ENCODE measurements around the gene PLCH2.

PLCH2 gene

GRCh38 chr1:2432441-2432844, 43.6 kb upstream of the PLCH2 start:
- Histone ChIP-seq H3K9me3 (ENCODE audit: low read length) (peaks cover 5% of the 10 kb centered on the region; the same call in 1 of the 2 replicates), H3F3A (ENCODE audit: insufficient read depth, low read length) (no peaks in the 10 kb centered on the region), H3K27ac (ENCODE audit: low read depth, low read length, poor library complexity, severe bottlenecking) (no peak overlapping the region), H3K9me2 (ENCODE audit: low read depth, low read length) (no peaks in the 10 kb centered on the region), H3K4me1 (ENCODE audit: insufficient read depth, low read length, severe bottlenecking) (no peaks in the 10 kb centered on the region), H3K4me3 (ENCODE audit: low read depth, low read length, poor library complexity, severe bottlenecking) (no peak overlapping the region), H3K4me2 (ENCODE audit: low read length) (no peak overlapping the region), H3K9ac (ENCODE audit: low read length) (no peak overlapping the region), H3K36me3 (ENCODE audit: insufficient read depth, low read length) (no peaks in the 10 kb centered on the region; the same call in 1 of the 2 replicates), H2AFZ (ENCODE audit: low read length) (no peak overlapping the region), H3K79me2 (ENCODE audit: insufficient read depth, low read length) (no peaks in the 10 kb centered on the region), H4K20me1 (ENCODE audit: insufficient read depth, low read length) (no peaks in the 10 kb centered on the region), H3K27me3 (ENCODE audit: insufficient read depth, low read length) (peaks cover 14% of the 10 kb centered on the region; the same call in 1 of the 2 replicates)
- TF ChIP-seq EZH2 (IDR thresholded peaks at IDR 0.05; ENCODE audit: borderline replicate concordance, low read length) (no peak), CTCF (IDR thresholded peaks at IDR 0.05; ENCODE audit: low read length) (no peak)

- Histone ChIP-seq H2AFZ (ENCODE audit: low read length) (no peak overlapping the region), H3K9me3 (ENCODE audit: low read length) (peaks cover 5% of the 10 kb centered on the region; the same call in 1 of the 2 replicates), H3K36me3 (ENCODE audit: insufficient read depth, low read length) (no peaks in the 10 kb centered on the region; the same call in 1 of the 2 replicates), H3K9me2 (ENCODE audit: low read depth, low read length) (no peaks in the 10 kb centered on the region), H3K4me3 (ENCODE audit: low read depth, low read length, poor library complexity, severe bottlenecking) (no peak overlapping the region), H3K27ac (ENCODE audit: low read depth, low read length, poor library complexity, severe bottlenecking) (no peak overlapping the region), H3K79me2 (ENCODE audit: insufficient read depth, low read length) (no peaks in the 10 kb centered on the region), H4K20me1 (ENCODE audit: insufficient read depth, low read length) (no peaks in the 10 kb centered on the region), H3K4me2 (ENCODE audit: low read length) (no peak overlapping the region), H3K27me3 (ENCODE audit: insufficient read depth, low read length) (peaks cover 14% of the 10 kb centered on the region; the same call in 1 of the 2 replicates), H3K4me1 (ENCODE audit: insufficient read depth, low read length, severe bottlenecking) (no peaks in the 10 kb centered on the region), H3F3A (ENCODE audit: insufficient read depth, low read length) (no peaks in the 10 kb centered on the region), H3K9ac (ENCODE audit: low read length) (no peak overlapping the region)
- TF ChIP-seq EZH2 (IDR thresholded peaks at IDR 0.05; ENCODE audit: borderline replicate concordance, low read length) (no peak), CTCF (IDR thresholded peaks at IDR 0.05; ENCODE audit: low read length) (no peak)
These were observed 42.9 kb upstream of the PLCH2 start for GRCh38 chr1:2433196-2433595.

- Histone ChIP-seq H3K9ac (ENCODE audit: low read length) (no peak overlapping the region), H3K9me3 (ENCODE audit: low read length) (peaks cover 5% of the 10 kb centered on the region; the same call in 1 of the 2 replicates), H3K4me2 (ENCODE audit: low read length) (no peak overlapping the region), H3K27ac (ENCODE audit: low read depth, low read length, poor library complexity, severe bottlenecking) (no peak overlapping the region), H3K4me3 (ENCODE audit: low read depth, low read length, poor library complexity, severe bottlenecking) (no peak overlapping the region), H4K20me1 (ENCODE audit: insufficient read depth, low read length) (no peaks in the 10 kb centered on the region), H3K79me2 (ENCODE audit: insufficient read depth, low read length) (no peaks in the 10 kb centered on the region), H3F3A (ENCODE audit: insufficient read depth, low read length) (no peaks in the 10 kb centered on the region), H3K9me2 (ENCODE audit: low read depth, low read length) (no peaks in the 10 kb centered on the region), H3K27me3 (ENCODE audit: insufficient read depth, low read length) (peaks cover 14% of the 10 kb centered on the region; the same call in 1 of the 2 replicates), H3K36me3 (ENCODE audit: insufficient read depth, low read length) (no peaks in the 10 kb centered on the region; the same call in 1 of the 2 replicates), H3K4me1 (ENCODE audit: insufficient read depth, low read length, severe bottlenecking) (no peaks in the 10 kb centered on the region), H2AFZ (ENCODE audit: low read length) (no peak overlapping the region)
- TF ChIP-seq EZH2 (IDR thresholded peaks at IDR 0.05; ENCODE audit: borderline replicate concordance, low read length): no peak
- no peak for TF ChIP-seq CTCF (IDR thresholded peaks at IDR 0.05; ENCODE audit: low read length)
These were observed 42.0 kb upstream of the PLCH2 start for GRCh38 chr1:2433936-2434655.
